Thymus (tissue), 11 donors: ENCODE measurements around the gene TNNC1. TPM values are rescaled to one million over a fixed set of nuclear protein-coding genes. Genes with fewer than 3 reads are reported as not detected.

Source experiments
- DNase-seq, 9 donors: peaks; one replicate each; pipeline ENCODE4 v3.0.0-alpha.2; 2013; ENCODE audit warnings: low spot score in 9 of 9, low read depth in 6 of 9, missing footprints in 1 of 9
- H3K27ac ChIP-seq, 2 donors: one replicate each; pipeline ENCODE4 v1.5.1; 2013; ENCODE audit warnings: control low read depth in 1 of 2, low read depth in 1 of 2, low read length in 1 of 2, mild to moderate bottlenecking in 1 of 2, moderate library complexity in 1 of 2
- H3K27me3 ChIP-seq, 2 donors: one replicate each; pipeline ENCODE4 v1.5.1; 2013; ENCODE audit warnings: low read length in 1 of 2; ENCODE audit not compliant: control insufficient read depth in 2 of 2, insufficient read depth in 1 of 2
- H3K36me3 ChIP-seq, 2 donors: one replicate each; pipeline ENCODE4 v1.5.1; 2013; ENCODE audit warnings: low read length in 1 of 2, mild to moderate bottlenecking in 1 of 2, moderate library complexity in 1 of 2; ENCODE audit not compliant: control insufficient read depth in 2 of 2, insufficient read depth in 2 of 2
- H3K4me1 ChIP-seq, 2 donors: one replicate each; pipeline ENCODE4 v1.5.1; 2013; ENCODE audit warnings: low read length in 2 of 2; ENCODE audit not compliant: control insufficient read depth in 2 of 2, insufficient read depth in 2 of 2
- H3K4me3 ChIP-seq, 2 donors: one replicate each; pipeline ENCODE4 v1.5.1; 2013; ENCODE audit warnings: low read length in 2 of 2, control low read depth in 1 of 2, mild to moderate bottlenecking in 1 of 2
- H3K9me3 ChIP-seq, 2 donors: one replicate each; pipeline ENCODE4 v1.5.1; 2013; ENCODE audit warnings: low read length in 1 of 2, mild to moderate bottlenecking in 1 of 2; ENCODE audit not compliant: control insufficient read depth in 2 of 2, insufficient read depth in 1 of 2
- WGBS: extraction: QIAGEN DNeasy Blood & Tissue Kit; methylation state at CpG from one replicate; pipeline ENCODE4 v1.1.7; 2013; 5-methylcytosine and 5-hydroxymethylcytosine counted together
- polyA plus RNA-seq: library from polyadenylated mRNA; stranded (reverse); fragments of 200-250 nt; gene quantifications from one replicate; pipeline ENCODE4 v1.2.3, GENCODE V29; 2013
- total RNA-seq: library from RNA; stranded (reverse); fragments of 120-200 nt; gene quantifications from one replicate; pipeline ENCODE4 v1.2.4, GENCODE V29; 2013
- donor health status: healthy.

Gene TNNC1
- total and polyA plus RNA-seq, 2 donors = 5.5 to 10.2 TPM

DNA sequence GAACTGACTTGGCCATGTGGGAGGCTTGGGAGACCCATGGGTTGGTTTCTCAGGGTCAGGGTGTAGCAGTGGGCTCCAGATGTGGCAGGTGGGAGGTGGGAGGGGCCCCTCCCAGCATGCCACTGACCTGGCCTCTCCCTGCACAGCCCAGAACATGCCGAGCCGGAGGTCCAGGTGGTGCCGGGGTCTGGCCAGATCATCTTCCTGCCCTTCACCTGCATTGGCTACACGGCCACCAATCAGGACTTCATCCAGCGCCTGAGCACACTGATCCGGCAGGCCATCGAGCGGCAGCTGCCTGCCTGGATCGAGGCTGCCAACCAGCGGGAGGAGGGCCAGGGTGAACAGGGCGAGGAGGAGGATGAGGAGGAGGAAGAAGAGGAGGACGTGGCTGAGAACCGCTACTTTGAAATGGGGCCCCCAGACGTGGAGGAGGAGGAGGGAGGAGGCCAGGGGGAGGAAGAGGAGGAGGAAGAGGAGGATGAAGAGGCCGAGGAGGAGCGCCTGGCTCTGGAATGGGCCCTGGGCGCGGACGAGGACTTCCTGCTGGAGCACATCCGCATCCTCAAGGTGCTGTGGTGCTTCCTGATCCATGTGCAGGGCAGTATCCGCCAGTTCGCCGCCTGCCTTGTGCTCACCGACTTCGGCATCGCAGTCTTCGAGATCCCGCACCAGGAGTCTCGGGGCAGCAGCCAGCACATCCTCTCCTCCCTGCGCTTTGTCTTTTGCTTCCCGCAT is 33.4 kb upstream of the TNNC1 start:
- Histone ChIP-seq H3K4me1 (peaks cover 0 to 3% of the 10 kb centered on the region in 2 donors), H3K27ac (no peak overlapping the region), H3K9me3 (no peaks in the 10 kb centered on the region), H3K36me3 (peaks cover 89% of the 10 kb centered on the region in 2 donors), H3K4me3 (no peak overlapping the region), H3K27me3 (no peaks in the 10 kb centered on the region)
- 97% methylated on average over 31 of the region's 31 CpGs for WGBS
- no peak for DNase-seq

DNA sequence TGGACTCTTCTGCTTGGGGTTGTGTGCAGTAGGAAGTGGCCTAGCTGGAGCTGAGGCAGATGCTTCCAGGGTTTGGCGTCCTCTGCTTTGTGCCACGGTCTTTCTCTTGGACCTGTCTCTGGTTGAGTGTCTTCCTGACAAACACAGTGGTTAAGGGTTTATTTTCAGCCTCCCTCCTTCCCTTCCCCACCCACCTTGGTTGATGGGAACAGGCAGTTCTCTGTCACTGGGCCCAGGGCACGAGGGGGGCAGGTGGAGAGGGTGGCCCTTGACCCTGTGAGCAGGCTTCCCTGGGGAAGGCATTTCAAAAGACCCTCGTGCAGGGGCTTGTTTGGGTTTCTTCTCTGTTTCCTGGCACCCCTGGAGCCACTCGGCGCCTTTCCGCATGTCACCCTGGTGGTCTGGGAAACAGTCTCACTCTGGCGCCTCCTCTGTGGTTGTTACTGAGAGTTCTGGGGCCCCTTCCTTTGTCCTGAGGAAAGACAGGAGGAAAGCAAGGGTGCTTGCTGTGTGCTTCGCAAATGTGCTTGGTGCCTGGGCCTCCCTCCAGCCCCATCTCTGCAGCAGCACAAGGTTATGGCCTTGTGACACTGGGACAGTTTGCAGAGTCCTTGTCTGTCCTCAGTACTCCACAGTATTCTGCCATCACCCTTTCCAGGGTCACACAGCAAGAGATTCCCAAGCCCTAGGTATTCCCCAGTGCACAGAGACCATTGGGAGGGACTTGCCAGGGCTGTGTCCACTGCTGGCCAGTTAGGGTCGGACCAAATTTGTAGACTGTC is 31.0 kb upstream of the TNNC1 start:
- Histone ChIP-seq H3K4me3 (no peak overlapping the region), H3K27ac (peak overlapping the region in 1 of 2 donors; percentile 58), H3K4me1 (peaks cover 0 to 3% of the 10 kb centered on the region in 2 donors), H3K36me3 (peaks cover 89% of the 10 kb centered on the region in 2 donors), H3K27me3 (no peaks in the 10 kb centered on the region), H3K9me3 (no peaks in the 10 kb centered on the region)
- no peak for DNase-seq
- WGBS = 93% methylated on average over 10 of the region's 10 CpGs

DNA sequence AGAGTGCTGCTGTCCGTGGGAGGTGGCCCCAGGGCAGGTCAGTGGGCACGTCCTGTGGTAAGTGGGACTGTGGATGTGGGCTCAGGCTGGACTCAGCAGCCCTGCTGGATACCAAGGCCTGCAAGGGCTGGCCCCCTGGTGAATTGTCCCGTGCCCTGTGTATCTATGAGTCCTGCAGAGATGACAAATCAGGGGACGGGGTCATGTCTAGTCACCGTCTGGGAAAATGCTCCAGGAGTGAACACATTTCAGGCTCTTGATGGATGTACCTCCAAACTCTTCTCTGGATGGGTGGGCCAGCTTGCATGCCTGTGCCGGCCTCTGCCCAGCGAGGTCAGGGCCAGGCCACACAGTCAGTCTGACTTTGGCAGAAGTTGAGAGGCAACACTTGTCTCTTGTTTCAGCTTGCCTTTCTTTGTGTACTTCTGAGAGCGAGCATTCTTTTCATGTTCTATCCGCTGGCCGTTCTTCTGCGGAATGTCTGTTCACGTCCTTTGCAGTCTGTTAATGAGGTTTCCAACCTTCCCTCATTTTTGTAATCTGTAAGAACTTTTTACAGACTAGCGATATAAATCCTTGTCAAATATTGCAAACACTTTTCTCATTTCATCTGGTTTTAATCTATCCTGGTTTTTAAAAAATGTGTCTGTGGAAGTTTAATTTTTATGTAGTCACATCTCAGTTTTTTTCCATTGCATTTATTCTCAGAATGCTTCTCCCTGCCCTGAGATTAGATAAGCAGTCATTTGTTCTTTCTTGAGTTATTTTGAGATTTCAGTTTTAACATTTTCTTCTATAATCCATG is 29.9 kb upstream of the TNNC1 start:
- no peaks in the 10 kb centered on the region for H3K9me3 ChIP-seq
- DNase-seq = no peak
- 96% methylated on average over 13 of the region's 13 CpGs for WGBS
- no peak overlapping the region for H3K4me3 ChIP-seq
- no peak overlapping the region for H3K27ac ChIP-seq
- peaks cover 89% of the 10 kb centered on the region in 2 donors for H3K36me3 ChIP-seq
- no peaks in the 10 kb centered on the region for H3K27me3 ChIP-seq
- peaks cover 0 to 3% of the 10 kb centered on the region in 2 donors for H3K4me1 ChIP-seq

DNA sequence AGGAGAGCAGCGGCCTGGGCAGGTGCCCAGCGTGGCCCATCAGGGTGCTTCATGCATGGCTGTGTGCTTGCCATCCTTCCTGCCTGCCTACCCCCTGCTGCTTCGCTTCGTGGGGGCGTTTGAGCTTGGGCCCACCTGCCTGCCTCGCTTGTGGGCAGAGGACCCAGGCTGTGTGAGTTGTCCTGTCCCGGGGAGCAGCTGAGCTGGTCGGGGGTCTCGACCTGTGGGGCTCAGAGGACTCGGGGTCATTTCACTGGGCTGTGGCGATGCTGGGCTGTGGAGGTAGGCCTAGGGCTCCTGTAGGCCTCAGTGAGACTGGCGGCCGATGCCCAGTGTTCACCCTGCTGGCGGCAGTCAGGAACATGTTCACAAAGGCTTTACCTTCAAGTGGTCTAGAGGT is 29.2 kb upstream of the TNNC1 start:
- 92% methylated on average over 14 of the region's 14 CpGs for WGBS

DNA sequence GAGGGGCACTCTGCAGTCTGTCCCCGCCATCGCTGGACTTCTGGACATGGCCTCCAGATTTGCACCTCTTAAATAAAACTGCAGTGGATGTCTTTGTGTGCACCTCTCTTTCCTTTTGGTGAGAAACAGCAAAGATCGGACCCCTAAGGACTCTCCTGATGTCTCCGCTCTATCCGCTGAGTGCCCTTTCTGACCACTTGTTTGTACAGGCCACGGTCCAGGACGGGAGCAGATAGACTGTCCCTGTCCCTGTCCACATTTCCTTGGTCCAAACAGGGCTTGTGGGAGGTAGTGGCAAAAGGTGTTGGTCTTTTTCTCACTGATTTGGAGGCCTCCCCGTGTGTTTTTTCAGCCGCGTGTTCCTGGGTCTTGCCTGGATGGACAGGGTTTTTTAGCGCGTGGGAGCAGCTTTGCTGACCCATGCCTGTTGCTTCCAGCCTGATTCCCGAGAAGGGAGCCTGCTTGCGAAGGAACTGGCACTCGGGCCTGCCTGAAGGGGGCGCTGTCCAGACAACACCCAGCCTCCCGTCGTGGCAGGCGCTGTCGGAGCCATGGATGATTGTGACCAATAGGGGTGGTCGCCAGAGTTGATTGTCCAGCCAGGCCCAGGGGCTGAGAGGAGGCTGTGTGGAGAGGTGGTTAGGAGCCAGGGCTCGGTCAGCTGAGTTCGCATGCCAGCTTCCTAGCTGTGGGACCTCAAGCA is 28.1 kb upstream of the TNNC1 start:
- no peak for DNase-seq
- WGBS = 96% methylated on average over 23 of the region's 23 CpGs
- no peaks in the 10 kb centered on the region for H3K27me3 ChIP-seq
- H3K9me3 ChIP-seq = no peaks in the 10 kb centered on the region
- no peak overlapping the region for H3K27ac ChIP-seq
- H3K4me3 ChIP-seq = no peak overlapping the region
- peaks cover 0 to 3% of the 10 kb centered on the region in 2 donors for H3K4me1 ChIP-seq
- H3K36me3 ChIP-seq = peaks cover 89 to 92% of the 10 kb centered on the region in 2 donors

More for the DNA sequence above, 29.2 kb upstream of the TNNC1 start:
- H3K36me3 ChIP-seq = peaks cover 89 to 91% of the 10 kb centered on the region in 2 donors
- no peak overlapping the region for H3K4me3 ChIP-seq
- no peak overlapping the region for H3K27ac ChIP-seq
- H3K9me3 ChIP-seq = no peaks in the 10 kb centered on the region
- DNase-seq = no peak
- peaks cover 0 to 3% of the 10 kb centered on the region in 2 donors for H3K4me1 ChIP-seq
- H3K27me3 ChIP-seq = no peaks in the 10 kb centered on the region

DNA sequence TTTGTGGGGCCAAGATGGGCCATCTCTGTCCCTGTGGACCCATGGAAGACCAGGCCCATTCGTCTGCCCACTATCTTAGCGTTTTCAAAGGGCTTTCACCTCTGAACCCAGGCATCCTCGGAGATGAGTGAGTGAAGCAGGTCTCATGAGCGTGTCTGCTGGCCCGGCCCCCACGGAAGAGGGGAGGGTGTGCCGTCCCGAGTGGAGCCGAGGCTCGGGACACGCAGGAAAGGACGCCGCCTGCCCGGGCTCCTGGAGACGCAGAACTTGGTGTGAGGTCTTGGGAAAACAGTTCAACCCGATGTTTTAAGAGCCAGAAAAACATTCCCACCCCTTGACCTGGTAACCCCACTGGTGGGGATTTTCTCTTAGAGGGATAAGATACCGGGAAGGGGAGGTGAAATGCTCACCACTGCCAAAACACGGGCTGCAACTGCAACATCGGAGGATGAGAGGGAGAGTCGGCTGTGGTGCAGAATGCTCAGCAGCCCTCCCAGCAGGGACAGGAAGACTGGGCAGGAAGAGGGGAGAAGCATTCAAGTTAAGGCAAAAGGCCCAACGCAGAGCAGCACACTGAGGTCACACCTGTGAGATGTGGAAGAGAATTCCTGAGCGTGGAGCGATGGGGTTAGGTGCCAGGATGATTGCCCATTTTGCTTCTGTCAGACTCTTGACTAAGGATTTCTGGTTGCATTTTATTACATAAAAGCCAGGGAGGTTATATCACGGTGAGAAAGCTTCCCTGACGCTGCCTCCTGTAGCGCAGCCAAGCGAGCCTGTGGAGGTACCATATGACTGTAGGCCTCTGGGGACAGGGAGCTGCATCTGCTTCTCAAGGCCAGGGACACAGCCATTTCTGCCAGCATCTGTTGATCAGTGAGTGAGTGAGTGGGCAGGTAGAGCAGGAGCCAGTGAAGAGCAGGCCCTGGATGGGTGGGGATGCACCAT is 27.2 kb upstream of the TNNC1 start:
- no peak overlapping the region for H3K27ac ChIP-seq
- no peaks in the 10 kb centered on the region for H3K9me3 ChIP-seq
- H3K36me3 ChIP-seq = peaks cover 88 to 90% of the 10 kb centered on the region in 2 donors
- H3K27me3 ChIP-seq = no peaks in the 10 kb centered on the region
- WGBS = 97% methylated on average over 27 of the region's 27 CpGs
- no peak overlapping the region for H3K4me3 ChIP-seq
- DNase-seq = no peak
- peaks cover 0 to 3% of the 10 kb centered on the region in 2 donors for H3K4me1 ChIP-seq

DNA sequence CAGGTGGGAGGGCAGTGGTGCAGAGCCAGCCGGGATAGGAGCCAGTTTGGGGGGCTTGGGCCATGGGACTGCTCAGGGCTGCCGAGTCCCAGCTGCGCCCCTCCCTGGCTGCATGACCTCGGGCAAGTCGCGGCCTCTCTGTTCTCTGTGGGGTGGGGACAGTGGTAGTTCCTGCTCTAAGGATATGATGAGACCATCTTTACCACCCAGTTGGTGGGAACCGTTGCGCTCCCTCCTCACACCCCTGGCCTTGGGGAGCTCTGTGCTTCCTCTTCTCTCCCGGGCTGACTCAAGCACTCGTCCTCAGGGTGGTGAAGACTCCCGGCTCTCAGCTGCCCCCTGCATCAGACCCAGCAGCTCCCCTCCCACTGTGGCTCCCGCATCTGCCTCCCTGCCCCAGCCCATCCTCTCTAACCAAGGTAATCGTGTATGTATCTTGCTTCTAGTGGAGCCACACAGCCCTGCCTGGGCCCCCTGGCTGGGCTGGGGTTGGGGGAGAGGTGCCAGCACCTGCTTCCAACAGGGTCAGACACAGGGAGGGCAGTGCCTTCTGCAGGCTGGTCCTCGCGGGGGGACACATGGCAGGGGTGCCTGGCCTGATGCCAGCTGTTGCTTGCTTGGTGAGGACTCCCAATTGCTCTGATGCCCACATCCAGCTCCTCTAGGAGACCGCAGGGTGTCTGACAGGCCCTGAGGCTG is 26.2 kb upstream of the TNNC1 start:
- WGBS = 97% methylated on average over 16 of the region's 16 CpGs
- Histone ChIP-seq H3K27ac (no peak overlapping the region), H3K27me3 (no peaks in the 10 kb centered on the region), H3K4me3 (no peak overlapping the region), H3K36me3 (peaks cover 89 to 90% of the 10 kb centered on the region in 2 donors), H3K4me1 (peaks cover 0 to 3% of the 10 kb centered on the region in 2 donors), H3K9me3 (no peaks in the 10 kb centered on the region)
- no peak for DNase-seq
